ENCODE measurements around the gene DPT.

DPT gene

DNA sequence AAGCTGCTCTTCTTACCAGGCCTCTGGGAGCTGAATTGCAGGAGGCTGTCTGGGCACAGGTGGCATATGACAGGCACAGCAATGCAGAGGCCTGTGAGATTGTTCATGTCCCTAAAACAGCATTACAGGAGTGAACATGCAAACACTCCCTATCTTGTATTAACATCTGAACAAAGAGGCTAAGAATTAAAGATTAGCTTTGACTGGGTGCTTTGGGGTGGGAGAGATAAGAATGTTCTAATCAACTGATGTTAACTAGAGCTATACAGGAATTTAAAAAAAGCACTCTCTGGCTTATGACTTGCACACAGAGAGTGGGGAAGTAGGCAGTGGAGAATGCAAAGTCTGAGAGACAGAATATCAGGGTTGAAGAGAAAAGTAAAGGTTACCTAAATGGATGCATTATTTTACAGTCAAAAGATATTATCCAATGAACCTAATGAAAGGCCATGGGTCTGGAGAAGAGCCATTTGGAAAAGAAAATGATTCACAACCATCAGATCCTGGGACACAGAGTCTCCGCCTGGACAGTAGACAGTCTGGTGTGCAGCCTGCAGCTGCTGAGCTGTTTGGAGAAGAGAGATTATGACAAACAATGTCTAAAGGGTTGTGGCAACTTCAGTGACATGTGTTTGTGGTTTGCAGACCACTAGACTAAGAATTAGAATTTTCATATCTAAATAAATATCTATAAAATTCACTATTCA, 20.2 kb downstream of the DPT start:
- H3K27ac ChIP-seq: peak overlapping the region; percentile 58
- no peak for DNase-seq (ENCODE audit: low read depth, low spot score)

DNA sequence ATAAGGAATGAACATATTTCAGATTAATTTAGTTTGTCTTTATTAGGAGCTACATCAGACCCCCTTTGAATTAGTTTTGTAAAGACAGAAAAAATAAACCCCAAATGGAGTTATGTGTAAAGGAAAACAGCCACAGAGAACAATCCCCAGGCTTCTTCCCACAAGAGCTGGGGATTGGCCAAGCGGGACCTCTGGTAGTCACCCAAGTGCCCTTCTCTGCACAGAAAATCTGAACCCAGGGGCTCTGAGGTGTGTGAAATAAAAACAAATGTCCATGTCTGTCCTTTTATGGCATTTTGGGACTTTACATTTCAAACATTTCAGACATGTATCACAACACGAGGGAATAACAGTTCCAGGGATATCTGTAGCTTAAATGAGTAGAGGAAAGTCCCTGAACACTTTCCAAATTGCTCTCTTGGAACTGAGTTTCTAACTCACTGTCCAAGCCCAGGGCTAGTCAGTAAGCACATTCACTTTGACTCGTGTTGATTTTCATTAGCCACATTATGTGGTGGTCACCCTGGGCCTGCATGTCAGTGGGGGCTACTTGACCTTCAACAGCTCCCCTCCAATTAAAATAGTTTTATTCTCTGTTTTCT, 22.5 kb downstream of the DPT start:
- H3K27ac ChIP-seq: no peak overlapping the region
- DNase-seq (ENCODE audit: low read depth, low spot score): no peak

DNA sequence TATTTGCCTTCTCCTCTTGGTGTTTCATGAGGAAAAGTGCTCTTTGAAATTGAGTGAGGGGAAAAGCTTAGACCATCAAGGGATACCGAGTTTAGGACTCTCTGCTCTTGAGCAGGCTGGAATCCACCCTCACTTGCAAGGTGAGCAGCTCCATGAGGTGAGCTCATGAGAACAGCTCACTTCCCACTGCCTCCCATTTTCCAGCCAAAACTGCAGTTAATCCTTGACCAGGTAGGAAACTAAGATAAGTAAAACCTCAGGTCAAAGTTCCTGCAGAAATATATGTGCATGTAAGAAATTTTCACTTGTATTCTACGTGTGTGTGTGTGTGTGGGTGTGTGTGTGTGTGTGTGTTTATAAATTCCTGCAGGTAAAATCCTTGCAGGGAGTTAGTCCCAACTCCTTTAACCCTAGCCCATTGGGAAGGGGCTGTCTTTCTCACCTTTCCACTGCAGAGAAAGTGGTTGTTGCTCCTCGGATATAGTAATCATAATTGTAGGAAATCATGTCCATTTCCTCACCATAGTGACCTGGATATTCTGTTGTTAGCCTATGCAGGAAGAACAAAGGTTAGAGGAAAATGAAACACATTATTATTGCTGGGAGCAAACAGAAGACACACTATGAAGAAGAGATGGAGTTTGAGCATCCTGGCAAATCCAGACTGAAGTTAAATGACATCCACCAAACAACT, 28.3 kb downstream of the DPT start:
- DNase-seq (ENCODE audit: low read depth, low spot score): no peak
- no peak overlapping the region for H3K27ac ChIP-seq

DNA sequence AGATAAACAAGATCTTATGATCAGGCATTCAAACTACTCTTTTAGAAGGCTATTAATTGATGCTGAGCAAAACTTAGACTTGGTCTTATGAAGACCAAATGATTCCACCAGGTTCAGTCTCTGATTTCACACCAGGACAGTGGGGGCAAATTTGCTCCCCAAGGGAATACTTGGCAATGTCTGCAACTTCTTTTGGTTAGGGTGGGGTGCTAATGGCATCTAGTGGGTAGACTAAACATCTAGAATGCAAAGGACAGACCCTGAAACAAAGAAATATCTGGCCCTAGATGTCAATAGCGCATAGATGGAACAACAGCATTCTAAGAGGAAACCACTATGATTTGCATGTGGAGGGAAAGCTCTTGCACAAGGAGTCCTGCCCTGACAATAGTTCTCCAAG, 30.6 kb downstream of the DPT start:
- no peak for DNase-seq (ENCODE audit: low read depth, low spot score)
- H3K27ac ChIP-seq: no peak overlapping the region

DNA sequence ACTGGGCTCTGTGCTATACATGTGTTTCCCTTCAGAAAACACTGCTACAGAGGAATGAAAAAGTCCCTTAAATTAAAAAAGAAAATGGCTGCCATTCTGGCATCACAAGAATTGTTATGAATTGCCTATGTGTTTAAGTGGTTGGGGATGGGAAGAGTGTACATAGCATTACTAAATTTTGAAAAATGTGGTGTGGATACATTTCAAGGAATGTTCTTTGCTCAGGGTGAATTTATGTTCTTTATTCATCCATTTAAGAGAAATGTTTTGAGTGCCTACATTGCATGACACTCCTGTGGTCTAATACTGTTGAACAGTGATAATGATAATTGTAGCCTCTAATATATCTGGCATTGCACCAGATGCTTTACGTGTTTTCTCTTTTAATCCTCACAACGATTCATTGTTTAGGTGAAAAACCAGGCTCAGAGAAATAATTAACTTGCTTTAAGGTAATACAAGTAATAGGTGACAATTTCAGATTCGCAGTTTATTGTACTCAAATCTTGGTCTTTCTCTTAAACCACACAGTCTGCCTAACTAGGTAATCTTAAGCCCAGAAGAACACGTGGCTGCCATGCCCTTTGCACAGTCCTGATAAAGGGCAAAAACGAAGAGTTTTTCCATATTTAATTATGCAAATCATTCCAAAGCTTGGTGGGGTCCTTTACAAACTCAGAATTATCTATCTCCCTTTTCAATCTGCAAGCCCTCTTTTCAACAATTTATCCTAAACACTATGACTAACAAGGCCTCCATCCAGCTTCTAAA, 31.5 kb downstream of the DPT start:
- DNase-seq (ENCODE audit: low read depth, low spot score): no peak

DNA sequence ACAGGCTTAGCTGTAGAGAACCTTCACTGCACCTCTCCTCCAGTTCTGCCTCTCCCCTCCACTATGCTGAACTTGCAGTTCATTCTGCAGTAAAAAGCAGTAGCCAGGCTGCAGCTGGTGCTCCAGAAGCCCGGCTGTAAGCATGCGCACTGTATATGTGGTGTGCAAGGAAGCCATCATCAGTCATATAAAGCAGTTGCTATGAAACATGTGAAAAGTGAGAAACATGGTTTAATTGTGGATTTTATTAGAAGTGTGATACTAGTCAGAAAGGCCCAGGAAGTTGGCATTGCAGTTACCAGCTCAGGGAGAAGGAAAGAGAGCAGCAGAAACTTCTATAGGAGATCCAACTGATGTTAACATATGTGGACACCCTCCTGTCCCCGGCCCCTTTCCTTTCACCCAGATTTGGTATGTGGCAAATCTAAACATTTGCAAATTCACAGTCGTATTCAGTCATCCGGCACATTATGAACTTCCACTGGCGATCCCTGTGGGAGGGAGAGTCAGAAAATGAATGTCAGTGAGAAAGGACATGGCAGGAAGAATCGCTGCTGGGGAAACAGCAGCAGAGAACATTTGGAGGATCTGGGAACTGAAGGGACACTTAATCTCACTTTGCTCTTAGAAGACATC, 32.8 kb downstream of the DPT start:
- H3K27ac ChIP-seq: no peak overlapping the region
- DNase-seq (ENCODE audit: low read depth, low spot score): no peak

More for the DNA sequence above, 31.5 kb downstream of the DPT start:
- no peak overlapping the region for H3K27ac ChIP-seq

DNA sequence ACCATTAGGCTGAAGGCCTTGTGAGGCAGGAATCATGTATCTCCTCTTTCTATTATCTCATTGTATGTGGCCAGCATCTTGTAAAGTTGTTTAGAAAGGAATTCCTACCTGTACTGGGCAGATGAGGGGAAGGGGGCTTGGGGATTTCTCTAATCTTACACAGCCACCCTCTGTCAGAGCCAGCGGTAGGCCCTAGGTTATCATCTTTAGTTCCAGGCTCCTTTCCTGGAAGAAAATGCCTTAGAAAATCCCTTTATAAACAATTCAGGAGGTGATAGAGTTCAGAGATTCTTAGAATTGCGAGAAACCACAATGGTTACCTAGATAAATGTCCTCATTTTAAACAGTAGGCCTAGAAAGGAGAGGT, 35.2 kb downstream of the DPT start:
- no peak for DNase-seq (ENCODE audit: low read depth, low spot score)
- H3K27ac ChIP-seq: no peak overlapping the region

DNA sequence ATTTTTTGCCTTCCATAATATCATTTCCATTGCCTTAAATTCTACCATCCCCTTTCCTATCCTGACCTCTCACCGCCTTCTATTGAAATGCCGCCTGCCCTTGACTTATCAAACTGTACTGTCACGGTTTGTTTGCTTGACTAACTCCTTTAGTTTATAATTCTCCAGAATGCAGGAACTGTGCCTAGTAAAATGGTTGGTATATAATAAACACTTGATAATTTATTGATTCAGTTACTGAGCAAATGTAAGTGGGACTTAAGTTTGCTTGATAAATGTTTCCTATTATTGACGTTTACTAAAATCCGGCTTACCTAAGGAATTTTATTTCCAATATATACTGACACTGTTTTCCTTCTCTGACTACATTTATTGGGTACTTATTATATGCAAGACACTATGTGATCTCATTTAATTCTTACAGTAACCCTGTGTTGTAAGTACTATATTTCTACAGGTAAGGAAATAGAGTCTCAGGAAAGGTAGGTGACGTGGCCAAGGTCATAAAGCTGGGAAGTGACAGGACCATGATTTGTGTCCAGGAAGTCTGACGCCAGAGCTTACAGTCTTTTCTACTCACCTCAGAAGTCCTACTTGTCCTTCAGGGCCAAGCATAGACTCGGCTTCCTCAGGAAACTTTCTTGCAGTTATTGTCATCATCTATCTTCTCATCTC, 35.7 kb downstream of the DPT start:
- no peak for DNase-seq (ENCODE audit: low read depth, low spot score)

DNA sequence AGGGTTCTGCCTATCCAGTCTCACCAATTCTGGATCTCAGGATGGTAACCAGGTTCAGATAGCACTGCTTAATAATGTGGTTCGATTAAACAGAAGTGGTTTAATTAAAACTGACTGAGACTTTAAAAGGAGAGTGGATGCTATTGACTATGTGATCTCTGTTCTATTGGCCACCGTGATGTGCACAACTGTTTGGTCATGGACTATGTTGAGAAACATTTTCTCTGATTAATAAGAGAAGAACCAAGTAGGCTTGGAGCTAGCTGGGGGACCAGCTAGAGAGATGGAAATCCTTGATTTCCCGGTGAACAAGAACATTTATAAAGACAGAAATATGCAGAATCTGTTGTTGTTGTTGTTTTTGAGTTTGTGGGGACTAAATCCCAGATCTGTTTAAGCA, 36.5 kb downstream of the DPT start:
- H3K27ac ChIP-seq: no peak overlapping the region

More for the DNA sequence above, 35.7 kb downstream of the DPT start:
- no peak overlapping the region for H3K27ac ChIP-seq

DNA sequence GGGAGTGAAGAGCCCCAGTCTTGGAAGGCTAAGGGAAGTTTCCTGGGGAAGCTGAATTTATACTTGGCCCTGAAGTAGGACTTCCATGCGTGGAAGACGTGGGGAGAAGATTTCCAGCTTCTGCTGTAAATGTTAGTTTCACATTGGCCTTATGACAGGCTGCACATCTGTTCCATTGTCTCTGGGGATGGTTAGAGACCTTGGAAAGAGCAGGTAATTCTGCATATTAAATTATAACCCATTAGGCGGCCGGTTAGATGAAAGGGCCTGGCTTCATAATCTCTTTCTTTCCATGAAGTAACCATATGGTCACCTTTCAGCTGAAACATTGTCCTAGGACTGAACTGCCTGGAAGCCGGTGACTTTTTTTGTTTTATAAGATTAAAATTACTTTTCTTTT, 37.5 kb downstream of the DPT start:
- H3K27ac ChIP-seq: no peak overlapping the region
- DNase-seq (ENCODE audit: low read depth, low spot score): no peak

More for the DNA sequence above, 36.5 kb downstream of the DPT start:
- DNase-seq (ENCODE audit: low read depth, low spot score): no peak

DNA sequence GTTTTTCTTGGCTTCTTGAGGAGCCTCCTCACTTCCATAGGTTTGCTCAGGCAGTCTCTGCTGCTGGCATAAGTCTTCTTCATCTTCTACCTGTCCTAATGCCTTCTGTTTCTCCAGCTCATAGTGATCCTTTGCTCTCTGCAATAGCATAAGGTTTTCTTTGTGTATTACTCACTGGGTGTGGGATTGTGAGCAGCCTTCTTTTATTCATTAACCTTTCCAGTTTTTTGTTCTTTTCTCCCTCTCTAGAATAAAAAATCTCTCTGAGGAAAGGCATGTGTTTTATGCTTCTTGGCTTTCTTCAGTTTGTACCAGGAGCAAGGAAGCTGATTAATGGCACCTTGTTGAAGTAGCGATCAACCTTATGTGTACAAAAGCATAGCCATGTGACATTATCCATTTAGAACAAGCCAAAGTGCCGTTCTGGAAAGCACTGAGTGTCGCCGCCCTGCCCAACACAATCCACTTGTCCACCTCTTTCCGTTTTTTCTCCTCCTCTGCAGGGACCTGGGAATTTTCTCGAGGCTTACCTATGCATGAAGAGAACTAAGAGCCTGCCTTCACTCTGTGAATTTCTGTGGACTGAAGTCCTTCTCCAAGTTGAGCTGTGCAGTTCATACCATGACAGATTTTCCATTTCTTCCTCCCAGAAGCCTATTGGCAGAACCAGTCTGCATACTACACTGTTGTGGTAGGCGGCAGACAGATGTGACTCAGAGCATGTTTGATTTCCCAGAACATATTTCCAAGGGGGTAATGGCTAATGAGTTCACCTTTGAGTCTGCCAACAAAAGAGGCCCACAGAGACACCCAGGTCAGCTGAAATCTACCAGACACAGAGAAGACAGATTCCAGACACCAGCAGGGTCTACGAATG, 39.0 kb downstream of the DPT start:
- DNase-seq (ENCODE audit: low read depth, low spot score): no peak
- no peak overlapping the region for H3K27ac ChIP-seq

DNA sequence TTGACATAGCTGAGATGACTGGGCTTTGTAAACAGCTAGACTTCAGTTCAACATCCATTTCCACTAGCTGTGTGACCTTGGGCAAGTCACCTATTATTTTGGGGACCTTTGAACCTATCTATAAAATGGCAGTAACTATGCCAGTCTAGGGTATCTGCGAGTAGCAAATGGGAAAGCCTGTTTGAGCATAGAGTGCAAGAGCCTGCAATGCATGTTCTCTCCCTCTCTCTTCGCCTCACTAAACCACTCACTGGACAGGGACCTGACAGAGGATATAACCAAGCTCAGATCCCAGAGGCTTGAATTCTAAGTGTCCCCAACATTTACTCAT, 39.7 kb downstream of the DPT start:
- H3K27ac ChIP-seq: no peak overlapping the region
- DNase-seq (ENCODE audit: low read depth, low spot score): no peak

DNA sequence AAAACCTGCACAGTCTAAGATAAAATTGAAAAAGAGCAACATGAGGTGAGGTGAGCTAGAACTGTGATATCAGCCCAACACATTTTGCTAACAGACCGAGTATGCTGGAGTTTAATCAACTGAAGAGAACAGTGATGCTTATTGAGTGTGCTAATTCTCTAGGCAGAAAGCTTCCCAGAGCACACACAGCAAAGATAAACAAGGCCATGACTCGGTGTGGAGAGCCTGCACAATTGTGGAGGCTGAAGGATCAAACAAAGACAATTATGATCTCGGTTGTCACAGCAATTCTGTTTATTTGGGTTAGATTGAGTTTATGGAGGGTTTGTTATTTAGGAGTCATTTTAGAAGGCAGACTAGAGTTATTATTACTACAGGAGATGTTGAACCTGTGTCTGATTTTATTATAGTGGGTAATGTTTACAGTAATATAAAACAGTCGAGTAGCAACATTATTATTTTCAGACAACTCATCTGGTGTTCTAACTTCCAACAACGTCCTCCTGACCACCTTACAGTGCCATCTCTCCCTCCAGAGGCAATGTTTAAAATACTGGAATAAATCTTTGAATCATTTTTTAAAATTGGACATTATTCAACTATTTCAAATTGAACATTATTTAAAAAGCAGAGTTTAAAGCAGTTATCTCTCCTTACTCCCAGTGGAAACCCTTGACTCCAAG, 40.2 kb downstream of the DPT start:
- no peak overlapping the region for H3K27ac ChIP-seq
- DNase-seq (ENCODE audit: low read depth, low spot score): no peak

DNA sequence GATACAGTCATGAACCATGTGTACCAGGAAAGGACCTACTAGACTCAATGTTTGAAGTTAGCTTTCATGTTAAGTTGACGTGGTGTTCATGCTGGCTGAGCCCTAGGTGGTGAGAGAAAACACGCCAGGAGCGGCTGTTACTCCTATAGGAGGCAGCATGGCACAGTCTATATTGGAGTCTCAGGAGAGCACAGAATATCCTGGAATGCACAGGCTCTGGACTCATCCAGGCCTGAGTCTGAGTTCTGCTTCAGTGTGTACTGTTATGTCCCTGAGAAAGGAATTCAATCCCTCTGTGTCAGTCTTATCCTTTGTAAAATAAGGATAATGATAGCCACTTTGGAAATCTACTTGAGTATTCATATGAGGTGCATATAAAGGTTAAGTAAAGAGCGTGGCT, 41.2 kb downstream of the DPT start:
- H3K27ac ChIP-seq: no peak overlapping the region
- no peak for DNase-seq (ENCODE audit: low read depth, low spot score)

DNA sequence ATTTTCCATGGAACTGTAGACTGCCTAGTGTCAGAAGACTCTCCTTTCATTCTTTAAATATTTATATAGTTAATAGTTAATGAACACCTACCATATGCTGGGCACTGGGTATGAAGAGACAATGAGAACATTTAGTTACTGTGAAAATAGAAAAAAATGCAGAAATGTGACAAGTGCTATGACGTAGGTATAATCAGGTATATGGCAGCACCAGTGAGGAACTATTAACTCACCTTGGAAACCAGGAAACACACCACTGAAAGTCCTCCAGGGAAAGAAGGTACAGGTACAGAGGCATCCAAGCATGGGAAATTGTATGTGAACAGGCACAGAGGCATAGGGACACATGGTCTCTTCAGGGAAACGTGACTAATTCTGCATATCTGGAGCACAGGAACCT, 42.3 kb downstream of the DPT start:
- no peak for DNase-seq (ENCODE audit: low read depth, low spot score)
- no peak overlapping the region for H3K27ac ChIP-seq

DNA sequence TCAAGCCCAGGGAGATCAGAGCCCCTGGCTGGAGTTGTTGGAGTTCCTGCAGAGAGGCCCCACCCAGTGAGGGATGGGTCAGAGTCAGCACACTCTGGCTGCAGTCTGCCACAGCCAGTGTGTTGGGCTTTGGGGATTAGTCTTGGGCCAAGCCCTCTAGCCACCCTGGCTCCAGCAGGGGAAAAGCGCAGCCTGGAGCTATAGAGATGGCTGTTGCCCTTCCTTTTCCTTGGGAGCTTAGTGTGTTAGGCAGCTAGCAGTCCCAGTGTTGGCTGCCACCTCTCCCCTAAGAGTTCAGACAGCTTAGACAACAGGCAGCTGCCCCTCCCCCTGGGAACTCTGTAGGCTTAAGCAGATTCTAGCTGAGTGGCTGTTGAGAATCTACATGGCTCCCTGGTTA, 45.1 kb downstream of the DPT start:
- DNase-seq (ENCODE audit: low read depth, low spot score): no peak
- no peak overlapping the region for H3K27ac ChIP-seq

DNA sequence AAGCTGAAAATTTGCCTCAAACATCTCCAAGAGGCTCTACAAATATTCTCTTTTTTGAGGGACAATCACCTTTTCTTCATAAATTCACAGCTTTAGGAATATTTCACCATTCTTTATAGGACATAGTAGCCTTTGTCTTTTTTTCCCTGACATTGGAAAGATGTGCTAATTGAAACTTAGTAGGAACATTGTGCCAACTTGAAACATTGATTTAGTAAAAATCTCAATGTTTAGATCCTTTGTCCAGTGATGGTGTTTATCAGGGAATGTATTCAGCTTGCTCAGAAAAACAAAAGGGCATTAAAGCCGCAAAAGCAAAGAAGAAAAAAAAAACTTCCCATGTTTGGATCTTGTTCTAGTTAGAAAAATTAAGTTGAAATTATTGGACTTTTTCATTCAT, 52.1 kb downstream of the DPT start:
- DNase-seq (ENCODE audit: low read depth, low spot score): no peak
- no peak overlapping the region for H3K27ac ChIP-seq

DNA sequence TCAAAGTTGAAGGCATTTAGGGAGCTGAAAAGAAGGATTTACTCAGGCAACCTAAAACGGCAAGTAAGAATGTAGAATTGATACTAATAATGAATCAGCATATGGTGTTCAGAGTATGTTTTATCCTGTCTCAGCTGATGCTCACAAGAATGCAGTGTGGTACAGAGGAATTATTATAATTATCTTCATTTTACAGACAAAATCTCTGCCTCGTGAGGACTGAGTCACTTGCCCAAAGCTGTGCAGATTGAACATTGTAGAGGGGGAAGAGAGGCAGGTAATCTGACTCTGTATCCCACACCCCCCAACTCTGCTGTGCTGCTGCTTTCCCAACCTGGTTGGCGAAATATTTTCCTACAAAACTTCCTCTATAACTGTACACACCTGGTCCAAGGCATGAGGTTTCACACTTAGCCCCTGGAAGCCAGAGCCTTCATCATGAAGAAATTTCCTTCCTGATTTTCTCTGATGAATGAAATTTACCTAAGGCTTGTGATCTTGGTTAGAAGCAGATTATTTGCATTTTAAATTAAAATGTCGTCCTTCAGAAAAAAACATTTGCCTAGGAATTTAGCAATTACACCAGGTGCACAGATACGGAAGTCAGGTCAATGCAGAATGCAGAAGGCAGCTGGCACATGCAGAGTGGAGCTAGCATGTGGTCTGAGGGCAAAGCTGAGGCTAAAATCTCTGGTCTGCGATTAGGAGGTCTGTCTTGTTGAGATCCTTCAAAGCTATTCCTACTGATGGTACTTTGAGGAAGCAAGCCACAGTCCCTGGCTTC, 52.8 kb downstream of the DPT start:
- H3K27ac ChIP-seq: no peak overlapping the region
- no peak for DNase-seq (ENCODE audit: low read depth, low spot score)

All from epithelial cell of prostate (primary cell).